Fibroblast of lung (primary cell): ENCODE data around the gene FJX1.
A peak's percentile ranks its signal among the peaks of the same experiment; 100 is the strongest.

ENCODE experiments used
- EZH2 ChIP-seq: IDR thresholded peaks from 2 replicates; pipeline ENCODE4 v1.5.1; 2012; ENCODE audit warnings: low read length, control low read depth, mild to moderate bottlenecking; ENCODE audit errors: missing control alignments
- TF ChIP-seq, protein P1 (sequence below), 2 donors: IDR thresholded peaks in 1 of 2; conservative IDR thresholded peaks in 1 of 2; 1 replicate in 1 of 2; 2 replicates in 1 of 2; pipeline ENCODE4 v1.5.1; 2011 to 2012; ENCODE audit warnings: low read length in 2 of 2, control low read depth in 1 of 2, inconsistent platforms in 1 of 2, low read depth in 1 of 2, mild to moderate bottlenecking in 1 of 2

DNA sequence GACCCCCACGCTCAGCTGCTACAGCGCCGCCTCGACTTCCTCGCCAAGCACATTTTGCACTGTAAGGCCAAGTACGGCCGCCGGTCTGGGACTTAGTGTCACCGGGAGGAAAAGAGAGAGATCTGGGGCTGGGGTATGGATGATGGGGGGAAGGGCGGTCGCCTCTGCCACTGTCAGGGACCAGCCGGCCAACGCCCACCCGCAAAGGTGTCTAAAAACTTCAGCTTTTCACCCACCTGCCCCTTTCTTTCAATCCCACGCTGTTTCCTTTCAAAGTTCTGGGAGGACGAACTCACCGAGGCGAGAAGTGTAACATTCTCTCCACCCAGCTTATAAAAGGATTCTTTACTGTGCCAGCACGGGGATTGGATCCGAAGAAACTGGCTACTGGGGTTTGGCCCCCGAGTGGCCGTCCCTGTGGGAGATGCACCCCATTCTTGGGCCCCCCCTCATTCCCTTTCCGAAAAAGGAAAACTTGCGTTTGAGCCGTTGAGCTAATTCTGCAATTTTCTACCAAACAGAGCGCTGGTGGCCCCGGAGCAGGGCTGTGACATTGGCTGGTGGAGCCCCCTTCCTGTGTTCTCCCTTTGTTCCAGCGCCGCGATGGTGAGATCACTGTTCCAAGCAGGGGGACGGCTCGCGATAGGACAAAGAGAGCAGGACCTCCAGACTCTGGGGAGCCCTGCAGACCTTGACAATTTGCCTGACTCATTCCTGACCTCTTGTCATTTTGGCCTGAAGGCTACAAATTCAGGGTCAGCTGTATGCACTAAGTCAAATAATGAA, 1.8 kb downstream of the FJX1 start:
- TF ChIP-seq, protein P1, sequence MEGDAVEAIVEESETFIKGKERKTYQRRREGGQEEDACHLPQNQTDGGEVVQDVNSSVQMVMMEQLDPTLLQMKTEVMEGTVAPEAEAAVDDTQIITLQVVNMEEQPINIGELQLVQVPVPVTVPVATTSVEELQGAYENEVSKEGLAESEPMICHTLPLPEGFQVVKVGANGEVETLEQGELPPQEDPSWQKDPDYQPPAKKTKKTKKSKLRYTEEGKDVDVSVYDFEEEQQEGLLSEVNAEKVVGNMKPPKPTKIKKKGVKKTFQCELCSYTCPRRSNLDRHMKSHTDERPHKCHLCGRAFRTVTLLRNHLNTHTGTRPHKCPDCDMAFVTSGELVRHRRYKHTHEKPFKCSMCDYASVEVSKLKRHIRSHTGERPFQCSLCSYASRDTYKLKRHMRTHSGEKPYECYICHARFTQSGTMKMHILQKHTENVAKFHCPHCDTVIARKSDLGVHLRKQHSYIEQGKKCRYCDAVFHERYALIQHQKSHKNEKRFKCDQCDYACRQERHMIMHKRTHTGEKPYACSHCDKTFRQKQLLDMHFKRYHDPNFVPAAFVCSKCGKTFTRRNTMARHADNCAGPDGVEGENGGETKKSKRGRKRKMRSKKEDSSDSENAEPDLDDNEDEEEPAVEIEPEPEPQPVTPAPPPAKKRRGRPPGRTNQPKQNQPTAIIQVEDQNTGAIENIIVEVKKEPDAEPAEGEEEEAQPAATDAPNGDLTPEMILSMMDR (conservative IDR thresholded peaks at IDR 0.05 in 1 of 2, IDR thresholded peaks at IDR 0.05 in 1 of 2; ENCODE audit: low read depth in 1 of 2, low read length in 2 of 2): peak in 1 of 2 donors; percentile 14
- TF ChIP-seq EZH2: no peak
